ENCODE data around the gene DGKB. TPM values are rescaled to one million over a fixed set of nuclear protein-coding genes. Genes with fewer than 3 reads are reported as not detected.

DGKB gene
- total and polyA plus RNA-seq, 2 of the 8 experiments (the other 6 are each of a cell fraction or from before 2014, with no cell fraction given), result 1.9 to 2.6 TPM

- no peak overlapping the region for H3K14ac ChIP-seq (ENCODE audit: insufficient read length)
- DNase-seq (ENCODE audit: low read depth in 1 of 2, low spot score in 2 of 2) (no peak), FAIRE-seq (no peak)
- no peak overlapping the region for H4K5ac ChIP-seq (ENCODE audit: insufficient read length, low read depth, low read length)
- no peaks in the 10 kb centered on the region for H3K79me1 ChIP-seq (ENCODE audit: low read depth, low read length)
- no peak overlapping the region for H4K8ac ChIP-seq (ENCODE audit: extremely low read depth, insufficient read depth, low read length)
- H2BK5ac ChIP-seq (ENCODE audit: low read depth, low read length), result no peak overlapping the region
- no peaks in the 10 kb centered on the region for H3K27me3 ChIP-seq (replicated peaks in 1 of 4; ENCODE audit: control insufficient read depth in 3 of 4, extremely low read depth in 1 of 4, insufficient read depth in 3 of 4, low read length in 3 of 4)
- H3K56ac ChIP-seq (replicated peaks; ENCODE audit: insufficient read length, low read depth, low read length), result no peak overlapping the region
- no peaks in the 10 kb centered on the region for H3K79me2 ChIP-seq (ENCODE audit: control insufficient read depth in 1 of 2, insufficient read depth in 2 of 2, low read length in 2 of 2)
- H2BK120ac ChIP-seq (replicated peaks; ENCODE audit: low read depth, low read length), result no peak overlapping the region
- no peak overlapping the region for H3K18ac ChIP-seq (ENCODE audit: extremely low read depth, low read length)
- H2BK12ac ChIP-seq (ENCODE audit: low read depth, low read length), result no peak overlapping the region
- H3K4me3 ChIP-seq (ENCODE audit: extremely low read depth in 1 of 4, insufficient read depth in 2 of 4, low read depth in 3 of 4, low read length in 4 of 4), result no peak overlapping the region
- H4K91ac ChIP-seq (replicated peaks; ENCODE audit: insufficient read length, low read length), result no peak overlapping the region
- H2AK5ac ChIP-seq (ENCODE audit: low read depth, low read length), result no peak overlapping the region
- peaks cover 0 to 5% (median 3%) of the 10 kb centered on the region in 4 experiments; a peak in 2 of 7 replicates for H3K4me1 ChIP-seq (replicated peaks in 1 of 4; ENCODE audit: control insufficient read depth in 3 of 4, insufficient read depth in 4 of 4, low read length in 3 of 4)
- no peak overlapping the region for H2BK15ac ChIP-seq (ENCODE audit: low read length)
- TF ChIP-seq SP1 (IDR thresholded peaks at IDR 0.05; ENCODE audit: low read depth, low read length), result no peak
- no peak overlapping the region for H2BK20ac ChIP-seq (ENCODE audit: low read length)
- no peak overlapping the region for H3K23ac ChIP-seq (ENCODE audit: insufficient read length)
- CTCF ChIA-PET (ENCODE audit: partially characterized antibody), result no interaction called here
- no peak overlapping the region for H2AFZ ChIP-seq (ENCODE audit: low read length)
- 89 to 100% methylated on average over 1 to 2 of the region's 2 CpGs for WGBS, 2 experiments (ENCODE audit: extremely low coverage in 1 of 2, insufficient coverage in 1 of 2, insufficient read length in 1 of 2, insufficient replicate concordance in 2 of 2, low coverage in 1 of 2, low lambda C conversion rate in 2 of 2, missing lambda C conversion rate in 1 of 2)
- peaks cover 0 to 3% (median 0%) of the 10 kb centered on the region in 4 experiments; a peak in 1 of 8 replicates for H3K36me3 ChIP-seq (ENCODE audit: control insufficient read depth in 2 of 4, insufficient read depth in 4 of 4, low read length in 3 of 4)
- no peak overlapping the region for H3K4ac ChIP-seq (replicated peaks; ENCODE audit: insufficient read length, low read depth, low read length)
- H3K9ac ChIP-seq (replicated peaks in 1 of 4; ENCODE audit: extremely low read depth in 1 of 4, low read depth in 3 of 4, low read length in 3 of 4), result no peak overlapping the region
- no peak overlapping the region for H3K4me2 ChIP-seq (ENCODE audit: insufficient read depth in 1 of 2, low read depth in 2 of 2, low read length in 2 of 2)
- H3K27ac ChIP-seq (ENCODE audit: low read depth, low read length), result no peak overlapping the region
- POLR2A ChIA-PET (ENCODE audit: partially characterized antibody), result no interaction called here
- H3K9me3 ChIP-seq (ENCODE audit: insufficient read depth in 2 of 2, low read depth in 1 of 2, low read length in 1 of 2), result peaks cover 4 to 8% of the 10 kb centered on the region in 2 experiments; a peak in 3 of 4 replicates
- H3K23me2 ChIP-seq (ENCODE audit: low read depth, low read length), result no peaks in the 10 kb centered on the region
- H4K20me1 ChIP-seq (replicated peaks in 1 of 2; ENCODE audit: control insufficient read depth in 1 of 2, insufficient read depth in 2 of 2, low read length in 2 of 2), result no peaks in the 10 kb centered on the region
These were observed 52.5 kb downstream of the DGKB start for GRCh38 chr7:14850039-14850438.

All from H1 (cell line).